Fibroblast of mammary gland (primary cell): Measurements from ENCODE around the gene NAA38.
"Not testable (repeated sequence)": the region's sequence is repeated elsewhere in the genome, so short reads cannot be mapped to it uniquely, and the experiment has no call there.

ENCODE experiments used
- DNase-seq: peaks from one replicate; pipeline ENCODE4 v3.0.0-alpha.2; 2010; ENCODE audit warnings: low read depth
- H3K4me3 ChIP-seq: 2 replicates; pipeline ENCODE4 v1.5.1; 2011; ENCODE audit warnings: low read depth, mild to moderate bottlenecking, low read length, moderate library complexity; ENCODE audit not compliant: control insufficient read depth
- CTCF ChIP-seq: conservative IDR thresholded peaks from 2 replicates; pipeline ENCODE4 v1.5.1; 2011; ENCODE audit warnings: low read depth, low read length, inconsistent platforms; ENCODE audit not compliant: control insufficient read depth, insufficient read depth

Gene NAA38

DNA sequence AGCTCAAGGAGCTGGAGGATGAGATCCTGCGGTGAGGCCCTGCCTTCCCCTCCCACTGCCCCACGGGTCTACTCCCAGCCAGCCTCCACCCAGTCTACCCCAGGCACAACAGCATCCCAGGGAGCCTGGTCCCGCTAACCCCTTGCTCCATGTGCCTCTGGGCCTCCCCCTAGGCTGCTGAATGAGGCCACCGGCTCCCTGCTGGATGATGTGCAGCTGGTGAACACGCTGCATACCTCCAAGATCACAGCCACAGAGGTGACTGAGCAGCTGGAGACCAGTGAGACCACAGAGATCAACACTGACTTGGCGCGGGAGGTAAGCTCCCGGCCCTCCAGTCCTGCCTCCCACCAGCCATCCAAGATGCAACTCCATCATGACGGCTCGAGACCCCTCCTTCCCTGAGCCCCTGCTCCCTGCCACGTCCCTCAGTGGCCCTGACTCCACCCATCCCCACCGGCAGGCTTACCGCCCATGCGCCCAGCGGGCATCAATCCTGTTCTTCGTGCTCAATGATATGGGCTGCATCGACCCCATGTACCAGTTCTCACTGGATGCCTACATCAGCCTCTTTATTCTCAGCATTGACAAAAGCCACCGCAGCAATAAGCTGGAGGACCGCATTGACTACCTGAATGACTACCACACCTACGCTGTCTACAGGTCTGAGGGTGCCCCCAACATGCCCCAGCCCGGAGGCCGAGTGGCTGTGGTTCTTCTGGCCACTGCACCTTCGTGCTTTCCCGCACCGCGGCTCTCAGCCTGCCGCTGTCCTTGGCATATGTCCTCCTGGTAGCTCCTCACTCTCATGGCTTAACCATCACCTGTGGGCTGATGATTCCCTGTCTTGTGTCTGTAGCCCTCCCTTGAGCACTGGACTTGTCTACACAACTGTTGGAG is 38.4 kb downstream of the NAA38 start:
- H3K4me3 ChIP-seq = no peak overlapping the region
- no peak for DNase-seq
- no peak for TF ChIP-seq CTCF

DNA sequence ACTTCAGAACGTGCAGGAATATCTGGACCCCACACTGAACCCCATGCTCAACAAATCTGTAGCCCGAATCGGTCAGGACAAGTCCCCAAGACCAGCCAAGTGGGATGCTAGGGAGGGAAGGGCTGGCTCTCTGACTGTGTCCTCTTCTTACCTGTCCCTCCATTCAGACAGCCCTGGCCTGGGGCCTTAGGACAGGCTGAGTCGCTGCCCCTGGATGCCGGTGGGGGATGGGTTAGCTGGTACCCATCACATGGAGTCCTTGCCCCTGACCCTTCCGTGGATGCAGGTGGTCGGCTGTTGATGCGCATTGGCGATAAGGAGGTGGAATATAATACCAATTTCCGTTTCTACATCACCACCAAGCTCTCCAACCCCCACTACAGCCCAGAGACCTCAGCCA is 39.3 kb downstream of the NAA38 start:
- H3K4me3 ChIP-seq = no peak overlapping the region
- TF ChIP-seq CTCF = no peak
- DNase-seq = no peak

GRCh38 chr17:7817643-7817964 is 39.8 kb downstream of the NAA38 start:
- no peak overlapping the region for H3K4me3 ChIP-seq
- TF ChIP-seq CTCF = no peak
- DNase-seq = no peak

- no peak for DNase-seq
- no peak overlapping the region for H3K4me3 ChIP-seq
- TF ChIP-seq CTCF = no peak
Measured at GRCh38 chr17:7816926-7817642, 40.3 kb downstream of the NAA38 start.

GRCh38 chr17:7814969-7815368 is 42.4 kb downstream of the NAA38 start:
- DNase-seq = no peak
- no peak for TF ChIP-seq CTCF
- H3K4me3 ChIP-seq = no peak overlapping the region

- DNase-seq = no peak
- no peak for TF ChIP-seq CTCF
- H3K4me3 ChIP-seq = no peak overlapping the region
Measured at GRCh38 chr17:7811251-7811650, 46.1 kb downstream of the NAA38 start.

- H3K4me3 ChIP-seq = not testable (repeated sequence)
- DNase-seq = peak; percentile 55
Measured at GRCh38 chr17:7809791-7810343, 47.5 kb downstream of the NAA38 start.
